K562 (cell line): Measurements from ENCODE around the gene DENND6B. TPM values are rescaled to one million over a fixed set of nuclear protein-coding genes. Genes with fewer than 3 reads are reported as not detected.
A peak's percentile ranks its signal among the peaks of the same experiment; 100 is the strongest.

Experiments used
- ATAC-seq: fragments of 200-7000 bp; cut with Tn5 transposase; 3 replicates; pipeline ENCODE4 v1.9.1; 2020; ENCODE audit warnings: moderate library complexity
- BruUV-seq: library from RNA; stranded (reverse); fragments of 400-500 nt; replicated peaks from 2 replicates; lab custom pipeline; 2021; lab: Mats Ljungman, UMichigan
- CTCF ChIA-PET: fragments of 300-600 bp; formaldehyde crosslinking; extraction: SDS; loops from one replicate; lab custom pipeline; 2021; ENCODE audit warnings: low intra/inter-chr PET ratio; lab: Yijun Ruan, JAX
- POLR2A ChIA-PET: fragments of 300-600, 350-650 bp; sonication (Branson Sonifier 250); formaldehyde crosslinking; extraction: SDS; loops from one replicate; lab custom pipeline; 2021; ENCODE audit warnings: antibody characterized with exemption, inconsistent platforms; lab: Yijun Ruan, JAX
- DNase-seq, 4 experiments: peaks; one replicate each; pipeline versions ENCODE4 v3.0.0 to v3.0.0-alpha.2; 2011 to 2018; ENCODE audit warnings: low spot score in 3 of 4, mixed read lengths in 3 of 4; ENCODE audit errors: extremely low read depth in 1 of 4
- FAIRE-seq: peaks from 2 replicates; lab custom pipeline; 2011; peaks lifted over from hg19 to GRCh38; lab: Jason Lieb, UNC
- H2AFZ ChIP-seq: 2 replicates; pipeline ENCODE4 v1.6.0; 2011; ENCODE audit warnings: low read depth, low read length, control low read depth, inconsistent platforms
- H3K27ac ChIP-seq: fragments of 200-600 bp; 3 replicates; pipeline ENCODE4 v1.8.0; 2011; ENCODE audit warnings: low read depth, mild to moderate bottlenecking, control low read depth, inconsistent platforms, low read length, moderate library complexity, mixed read lengths; ENCODE audit errors: extremely low read depth
- H3K27me3 ChIP-seq, 2 experiments: fragments of 300-600 bp in 1 of 2; 2 replicates in 1 of 2; 3 replicates in 1 of 2; pipeline versions ENCODE4 v1.6.0 to v1.8.0; 2011; ENCODE audit warnings: inconsistent platforms in 2 of 2, low read length in 2 of 2, mild to moderate bottlenecking in 1 of 2, mixed read lengths in 1 of 2, moderate library complexity in 1 of 2; ENCODE audit not compliant: control insufficient read depth in 2 of 2, insufficient read depth in 2 of 2
- H3K36me3 ChIP-seq: fragments of 300-600 bp; 3 replicates; pipeline ENCODE4 v1.8.0; 2011; ENCODE audit warnings: mild to moderate bottlenecking, low read length, inconsistent platforms; ENCODE audit not compliant: control insufficient read depth, insufficient read depth
- H3K4me1 ChIP-seq, 2 experiments: fragments of 200-600 bp in 1 of 2; replicated peaks in 1 of 2; 2 replicates in 1 of 2; 3 replicates in 1 of 2; pipeline versions ENCODE4 v1.5.1 to v1.8.0; 2011; ENCODE audit warnings: inconsistent platforms in 2 of 2, low read length in 2 of 2, mild to moderate bottlenecking in 1 of 2, mixed read lengths in 1 of 2, moderate library complexity in 1 of 2; ENCODE audit not compliant: control insufficient read depth in 2 of 2, insufficient read depth in 2 of 2
- H3K4me2 ChIP-seq: 2 replicates; pipeline ENCODE4 v1.6.1; 2011; ENCODE audit warnings: low read length, control low read depth, inconsistent platforms, mixed read lengths; ENCODE audit not compliant: insufficient read depth
- H3K4me3 ChIP-seq: fragments of 200-600 bp; sonication (generic), shearing (Covaris generic); 2 replicates; pipeline ENCODE4 v1.5.1; 2016; ENCODE audit warnings: control low read depth, inconsistent platforms
- H3K79me2 ChIP-seq: fragments of 200-600 bp; 3 replicates; pipeline ENCODE4 v1.8.0; 2011; ENCODE audit warnings: low read length, inconsistent platforms; ENCODE audit not compliant: control insufficient read depth, insufficient read depth
- H3K9ac ChIP-seq, 2 experiments: 2 replicates each; pipeline versions ENCODE4 v1.6.0 to v1.6.1; 2011; ENCODE audit warnings: low read depth in 2 of 2, low read length in 2 of 2, control low read depth in 1 of 2, inconsistent platforms in 1 of 2, mild to moderate bottlenecking in 1 of 2, mixed read lengths in 1 of 2; ENCODE audit not compliant: insufficient read depth in 1 of 2
- H3K9me1 ChIP-seq: one replicate; pipeline ENCODE4 v1.6.0; 2011; ENCODE audit warnings: inconsistent platforms, mild to moderate bottlenecking, low read length, moderate library complexity; ENCODE audit not compliant: control insufficient read depth, insufficient read depth
- H3K9me3 ChIP-seq: replicated peaks from 2 replicates; pipeline ENCODE4 v1.5.1; 2011; ENCODE audit warnings: low read depth, low read length, inconsistent platforms; ENCODE audit not compliant: control insufficient read depth, insufficient read depth
- H4K20me1 ChIP-seq: replicated peaks from 2 replicates; pipeline ENCODE4 v1.6.1; 2011; ENCODE audit warnings: low read length, inconsistent platforms, mixed read lengths; ENCODE audit not compliant: control insufficient read depth, insufficient read depth
- ATF6 ChIP-seq: sonication (generic); formaldehyde crosslinking; IDR thresholded peaks from 2 replicates; pipeline ENCODE4 v1.4.0; 2020; ENCODE audit warnings: mild to moderate bottlenecking, missing genetic modification reagents
- CREM ChIP-seq: IDR thresholded peaks from 2 replicates; pipeline ENCODE4 v1.6.1; 2014; ENCODE audit warnings: antibody characterized with exemption, low read depth
- DIDO1 ChIP-seq: fragments of 450-650 bp; IDR thresholded peaks from 2 replicates; pipeline ENCODE4 v1.6.1; 2016; ENCODE audit warnings: low read depth, missing biosample characterization, missing genetic modification characterization
- GTF2F1 ChIP-seq: IDR thresholded peaks from 2 replicates; pipeline ENCODE4 v1.6.1; 2011; ENCODE audit warnings: low read depth, low read length, improper control_type of control experiment
- IFI16 ChIP-seq: fragments of 250-450 bp; sonication (Bioruptor Pico); IDR thresholded peaks from 2 replicates; pipeline ENCODE4 v2.1.2; 2022; ENCODE audit warnings: mild to moderate bottlenecking, inconsistent platforms
- KHSRP ChIP-seq: fragments of 450-650 bp; IDR thresholded peaks from 2 replicates; pipeline ENCODE4 v1.6.1; 2017
- MAFK ChIP-seq: IDR thresholded peaks from 2 replicates; pipeline ENCODE4 v1.6.1; 2011; ENCODE audit warnings: low read length, improper control_type of control experiment
- MYC ChIP-seq, 2 experiments: fragments of 250-450 bp in 1 of 2; sonication (Bioruptor Pico) in 1 of 2; IDR thresholded peaks; 2 replicates each; pipeline versions ENCODE4 v1.5.1 to v1.6.1; 2012 to 2021; ENCODE audit warnings: low read depth in 2 of 2, borderline replicate concordance in 1 of 2, improper control_type of control experiment in 1 of 2, low read length in 1 of 2, mild to moderate bottlenecking in 1 of 2, moderate library complexity in 1 of 2
- RAD21 ChIP-seq, 2 experiments: fragments of 250-450 bp in 1 of 2; fragments of 450-650 bp in 1 of 2; sonication (Bioruptor Pico) in 1 of 2; formaldehyde crosslinking in 1 of 2; IDR thresholded peaks in 1 of 2; conservative IDR thresholded peaks in 1 of 2; 2 replicates each; pipeline versions ENCODE4 v1.4.0 to v1.8.0; 2020 to 2022; ENCODE audit warnings: mild to moderate bottlenecking in 2 of 2, moderate library complexity in 1 of 2
- SMAD2 ChIP-seq: fragments of 150-350 bp; IDR thresholded peaks from 2 replicates; pipeline ENCODE4 v1.6.1; 2014; ENCODE audit warnings: low read depth, mild to moderate bottlenecking, low read length
- TOE1 ChIP-seq, 2 experiments: fragments of 450-650 bp in 1 of 2; sonication (generic) in 1 of 2; formaldehyde crosslinking in 1 of 2; IDR thresholded peaks; 2 replicates each; pipeline versions ENCODE4 v1.7.1 to v1.8.0; 2016 to 2022; ENCODE audit warnings: borderline replicate concordance in 2 of 2, mild to moderate bottlenecking in 2 of 2, antibody characterized with exemption in 1 of 2, inconsistent platforms in 1 of 2, low read depth in 1 of 2, missing genetic modification reagents in 1 of 2, moderate library complexity in 1 of 2
- ZBTB17 ChIP-seq: fragments of 450-650 bp; formaldehyde crosslinking; IDR thresholded peaks from 2 replicates; pipeline ENCODE4 v1.4.0; 2020; ENCODE audit warnings: mild to moderate bottlenecking
- ZC3H4 ChIP-seq: sonication (generic); formaldehyde crosslinking; IDR thresholded peaks from 2 replicates; pipeline ENCODE4 v1.9.0; 2021; ENCODE audit warnings: missing genetic modification reagents, borderline replicate concordance
- ZNF174 ChIP-seq: fragments of 250-450 bp; sonication (Bioruptor Pico); IDR thresholded peaks from 2 replicates; pipeline ENCODE4 v1.4.0; 2020; ENCODE audit warnings: mild to moderate bottlenecking
- ZNF76 ChIP-seq: fragments of 250-450 bp; sonication (Bioruptor Pico); IDR thresholded peaks from 2 replicates; pipeline ENCODE4 v1.4.0; 2020; ENCODE audit warnings: mild to moderate bottlenecking, moderate library complexity, borderline replicate concordance
- WGBS: fragments of 100-300 bp; shearing (Covaris generic); methylation state at CpG from one replicate; pipeline ENCODE4 v1.1.6; 2016; ENCODE audit warnings: low coverage, mixed read lengths; ENCODE audit not compliant: insufficient coverage; ENCODE audit errors: missing lambda C conversion rate; 5-methylcytosine and 5-hydroxymethylcytosine counted together
- in situ Hi-C: fragments of 300-500 bp; cut with MboI; formaldehyde crosslinking; loops from 4 replicates; pipeline ENCODE4 v1.15.0; 2018; ENCODE audit warnings: inconsistent platforms, mixed read lengths
- intact Hi-C: fragments of 100-400 bp; cut with micrococcal nuclease; formaldehyde crosslinking; loops from 2 replicates; pipeline ENCODE4 v1.14.2; 2022
- polyA plus RNA-seq, 8 experiments: library from polyadenylated mRNA; depleted of rRNA in 4 of 8; stranded (reverse) in 5 of 8; unstranded in 3 of 8; fragments of >200 nt; fragmentation: Nextera tagmentation in 2 of 8; fragmentation: Illumina TruSeq in 1 of 8; extraction: Ambion mirVana in 2 of 8; extraction: Trizol in 1 of 8; gene quantifications; 2 replicates each; pipeline versions ENCODE4 v1.2.1 to v1.2.3, GENCODE V29; 2011 to 2014; ENCODE audit warnings: inconsistent platforms in 1 of 8, missing spikeins in 1 of 8
- total RNA-seq, 7 experiments: library from RNA; depleted of rRNA in 6 of 7; stranded (reverse); fragments of >200 nt in 6 of 7; fragmentation: Illumina TruSeq in 2 of 7; extraction: Trizol in 2 of 7; gene quantifications; 2 replicates each; pipeline versions ENCODE4 v1.2.1 to v1.2.3, GENCODE V29; 2011 to 2021; ENCODE audit warnings: low replicate concordance in 1 of 7
- TF ChIP-seq, protein P1 (sequence below), 2 experiments: IDR thresholded peaks; 2 replicates each; pipeline ENCODE4 v1.6.1; 2012; ENCODE audit warnings: improper control_type of control experiment in 2 of 2, low read depth in 2 of 2, low read length in 2 of 2, borderline replicate concordance in 1 of 2

Gene DENND6B
- total and polyA plus RNA-seq, 9 of the 15 experiments (the other 6 are each of a cell fraction or from before 2014, with no cell fraction given): 0.07 to 3.7 (median 1.5) TPM

GRCh38 chr22:50267591-50268390 is 59.0 kb downstream of the DENND6B start:
- FAIRE-seq (no peak), DNase-seq (peak; percentile 68 to 82 (median 72)), ATAC-seq (peak; percentile 19)
- Histone ChIP-seq H3K9me1 (no peaks in the 10 kb centered on the region), H3K9me3 (no peaks in the 10 kb centered on the region), H2AFZ (no peak overlapping the region), H3K4me3 (peak overlapping the region; percentile 11; the same call in 1 of the 2 replicates), H3K4me2 (no peak overlapping the region), H3K79me2 (no peaks in the 10 kb centered on the region; the same call in 2 of the 3 replicates), H3K4me1 (peaks cover 12 to 84% of the 10 kb centered on the region in 2 experiments; a peak in 4 of 5 replicates), H3K9ac (no peak overlapping the region), H3K36me3 (0 out of 3 replicates have a peak, but pooled peaks cover 3% of the 10 kb centered on the region), H3K27me3 (no peaks in the 10 kb centered on the region), H3K27ac (peak overlapping the region; percentile 11; the same call in 1 of the 3 replicates), H4K20me1 (no peaks in the 10 kb centered on the region)
- POLR2A ChIA-PET: interaction anchor here (0.7 to 1.2 kb wide), 2 partner anchors 16 to 17 kb away, joined by 4 to 5 read pairs; partner anchors contain the start of gene HDAC10
- CTCF ChIA-PET: no interaction called here
- 18% methylated on average over 12 of the region's 75 CpGs for WGBS
- no TSS peak for BruUV-seq
- intact Hi-C loops: no loop called here
- in situ Hi-C loops: no loop called here
- TF ChIP-seq MAFK: no peak
- TF ChIP-seq ZNF76 (CRISPR knock-in tag): no peak
- TF ChIP-seq DIDO1 (tag): no peak
- no peak for TF ChIP-seq IFI16 (CRISPR knock-in tag)
- TF ChIP-seq RAD21 (CRISPR knock-in tag; conservative IDR thresholded peaks at IDR 0.05 in 1 of 2, IDR thresholded peaks at IDR 0.05 in 1 of 2): no peak
- no peak for TF ChIP-seq ZC3H4 (CRISPR knock-in tag)
- TF ChIP-seq ZNF174 (CRISPR knock-in tag): no peak
- TF ChIP-seq, protein P1, sequence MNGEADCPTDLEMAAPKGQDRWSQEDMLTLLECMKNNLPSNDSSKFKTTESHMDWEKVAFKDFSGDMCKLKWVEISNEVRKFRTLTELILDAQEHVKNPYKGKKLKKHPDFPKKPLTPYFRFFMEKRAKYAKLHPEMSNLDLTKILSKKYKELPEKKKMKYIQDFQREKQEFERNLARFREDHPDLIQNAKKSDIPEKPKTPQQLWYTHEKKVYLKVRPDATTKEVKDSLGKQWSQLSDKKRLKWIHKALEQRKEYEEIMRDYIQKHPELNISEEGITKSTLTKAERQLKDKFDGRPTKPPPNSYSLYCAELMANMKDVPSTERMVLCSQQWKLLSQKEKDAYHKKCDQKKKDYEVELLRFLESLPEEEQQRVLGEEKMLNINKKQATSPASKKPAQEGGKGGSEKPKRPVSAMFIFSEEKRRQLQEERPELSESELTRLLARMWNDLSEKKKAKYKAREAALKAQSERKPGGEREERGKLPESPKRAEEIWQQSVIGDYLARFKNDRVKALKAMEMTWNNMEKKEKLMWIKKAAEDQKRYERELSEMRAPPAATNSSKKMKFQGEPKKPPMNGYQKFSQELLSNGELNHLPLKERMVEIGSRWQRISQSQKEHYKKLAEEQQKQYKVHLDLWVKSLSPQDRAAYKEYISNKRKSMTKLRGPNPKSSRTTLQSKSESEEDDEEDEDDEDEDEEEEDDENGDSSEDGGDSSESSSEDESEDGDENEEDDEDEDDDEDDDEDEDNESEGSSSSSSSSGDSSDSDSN (IDR thresholded peaks at IDR 0.05; ENCODE audit: borderline replicate concordance in 1 of 2, low read depth in 2 of 2, low read length in 2 of 2): no peak
- no peak for TF ChIP-seq TOE1 (IDR thresholded peaks at IDR 0.05; ENCODE audit: borderline replicate concordance)
- TF ChIP-seq TOE1 (CRISPR knock-in tag; IDR thresholded peaks at IDR 0.05; ENCODE audit: borderline replicate concordance, low read depth): no peak
- TF ChIP-seq SMAD2: no peak
- no peak for TF ChIP-seq ATF6 (CRISPR knock-in tag)
- TF ChIP-seq ZBTB17 (CRISPR knock-in tag): no peak
- TF ChIP-seq GTF2F1: no peak
- 0 out of 2 replicates have a peak, but pooled peaks have one; percentile 26 for TF ChIP-seq CREM
- peak; percentile 18; the same call in 1 of the 2 replicates for TF ChIP-seq MYC (IDR thresholded peaks at IDR 0.05; ENCODE audit: low read depth, low read length)
- TF ChIP-seq MYC (CRISPR knock-in tag; IDR thresholded peaks at IDR 0.05; ENCODE audit: borderline replicate concordance, low read depth): no peak
- no peak for TF ChIP-seq KHSRP
